ENCODE data around the gene PTCH2. TPM values are rescaled to one million over a fixed set of nuclear protein-coding genes. Genes with fewer than 3 reads are reported as not detected.
A peak's percentile ranks its signal among the peaks of the same experiment; 100 is the strongest.

PTCH2 gene

GRCh38 chr1:44775930-44776729 is 66.9 kb downstream of the PTCH2 start:
- H2BK5ac ChIP-seq (ENCODE audit: low read length), result no peak overlapping the region
- WGBS, 2 donors (ENCODE audit: extremely low coverage in 2 of 2, insufficient read length in 2 of 2, insufficient replicate concordance in 1 of 2), result no CpG with 5 or more reads among the region's 36 CpGs
- no peak overlapping the region for H2BK15ac ChIP-seq (ENCODE audit: low read length)
- peak overlapping the region; percentile 85 for H3K4me2 ChIP-seq (ENCODE audit: insufficient read depth, low read length, poor library complexity, severe bottlenecking)
- peak overlapping the region; percentile 82 for H2AFZ ChIP-seq (ENCODE audit: low read length)
- H3K36me3 ChIP-seq (replicated peaks in 1 of 2; ENCODE audit: control insufficient read depth in 2 of 2, insufficient read depth in 2 of 2, low read length in 2 of 2), result peaks cover 29 to 52% of the 10 kb centered on the region in 2 donors
- peak overlapping the region; percentile 77 to 95 for H3K4me3 ChIP-seq (ENCODE audit: low read length in 2 of 2)
- H3K27me3 ChIP-seq (ENCODE audit: control insufficient read depth in 3 of 3, insufficient read depth in 3 of 3, low read depth in 1 of 3, low read length in 3 of 3), result no peaks in the 10 kb centered on the region
- peak overlapping the region; percentile 86 for H2AK5ac ChIP-seq (ENCODE audit: low read depth, low read length)
- no peak overlapping the region for H2BK120ac ChIP-seq (ENCODE audit: low read depth, low read length)
- H3K27ac ChIP-seq (replicated peaks; ENCODE audit: low read length), result peak overlapping the region; percentile 81
- no peak overlapping the region for H4K8ac ChIP-seq (ENCODE audit: low read depth, low read length)
- H3K23ac ChIP-seq (ENCODE audit: low read depth, low read length, poor library complexity), result peak overlapping the region; percentile 50
- H3K14ac ChIP-seq (ENCODE audit: low read length), result peak overlapping the region; percentile 61
- no peak overlapping the region for H3K4ac ChIP-seq (ENCODE audit: low read length)
- H2BK12ac ChIP-seq (ENCODE audit: low read length), result no peak overlapping the region
- H3K9ac ChIP-seq (ENCODE audit: low read depth, low read length, poor library complexity), result peak overlapping the region; percentile 99
- H3K18ac ChIP-seq (ENCODE audit: low read length), result peak overlapping the region; percentile 98
- peaks cover 9% of the 10 kb centered on the region for H3K79me1 ChIP-seq (ENCODE audit: low read depth, low read length)
- no peak for DNase-seq (ENCODE audit: low spot score)
- no peak overlapping the region for H4K91ac ChIP-seq (ENCODE audit: low read depth, low read length, poor library complexity)
- peaks cover 9 to 12% of the 10 kb centered on the region in 2 donors for H3K4me1 ChIP-seq (ENCODE audit: control insufficient read depth in 2 of 2, insufficient read depth in 1 of 2, low read depth in 1 of 2, low read length in 2 of 2)
- no peaks in the 10 kb centered on the region for H3K9me3 ChIP-seq (replicated peaks in 1 of 2; ENCODE audit: control insufficient read depth in 2 of 2, insufficient read depth in 1 of 2, low read depth in 1 of 2, low read length in 2 of 2)

- no CpG with 5 or more reads among the region's 65 CpGs for WGBS, 2 donors (ENCODE audit: extremely low coverage in 2 of 2, insufficient read length in 2 of 2, insufficient replicate concordance in 1 of 2)
Measured at GRCh38 chr1:44775078-44775929, 67.7 kb downstream of the PTCH2 start, which contains the start of gene RPS8. Gene RPS8 (plus strand): TSS chr1:44775540. CDS start chr1:44775597, 57 bp downstream.

More at GRCh38 chr1:44775078-44775929, 67.7 kb downstream of the PTCH2 start, which contains the start of gene RPS8:
- Histone ChIP-seq H3K36me3 (replicated peaks in 1 of 2; ENCODE audit: control insufficient read depth in 2 of 2, insufficient read depth in 2 of 2, low read length in 2 of 2) (peaks cover 24 to 44% of the 10 kb centered on the region in 2 donors), H3K4me1 (ENCODE audit: control insufficient read depth in 2 of 2, insufficient read depth in 1 of 2, low read depth in 1 of 2, low read length in 2 of 2) (peaks cover 9 to 12% of the 10 kb centered on the region in 2 donors), H4K8ac (ENCODE audit: low read depth, low read length) (no peak within 1 kb of the TSS), H3K9me3 (replicated peaks in 1 of 2; ENCODE audit: control insufficient read depth in 2 of 2, insufficient read depth in 1 of 2, low read depth in 1 of 2, low read length in 2 of 2) (no peaks in the 10 kb centered on the region), H2BK15ac (ENCODE audit: low read length) (no peak within 1 kb of the TSS), H3K4me2 (ENCODE audit: insufficient read depth, low read length, poor library complexity, severe bottlenecking) (peak within 1 kb of the TSS; percentile 85), H3K14ac (ENCODE audit: low read length) (peak within 1 kb of the TSS; percentile 61), H3K23ac (ENCODE audit: low read depth, low read length, poor library complexity) (peak within 1 kb of the TSS; percentile 92), H3K27me3 (ENCODE audit: control insufficient read depth in 3 of 3, insufficient read depth in 3 of 3, low read depth in 1 of 3, low read length in 3 of 3) (no peaks in the 10 kb centered on the region), H3K18ac (ENCODE audit: low read length) (peak within 1 kb of the TSS; percentile 98), H2BK120ac (ENCODE audit: low read depth, low read length) (no peak within 1 kb of the TSS), H2BK12ac (ENCODE audit: low read length) (no peak within 1 kb of the TSS), H4K91ac (ENCODE audit: low read depth, low read length, poor library complexity) (no peak within 1 kb of the TSS), H3K9ac (ENCODE audit: low read depth, low read length, poor library complexity) (peak within 1 kb of the TSS; percentile 99), H3K79me1 (ENCODE audit: low read depth, low read length) (peaks cover 9% of the 10 kb centered on the region), H2AK5ac (ENCODE audit: low read depth, low read length) (peak within 1 kb of the TSS; percentile 86), H2BK5ac (ENCODE audit: low read length) (no peak within 1 kb of the TSS), H3K4ac (ENCODE audit: low read length) (no peak within 1 kb of the TSS), H3K27ac (replicated peaks; ENCODE audit: low read length) (peak within 1 kb of the TSS; percentile 81), H2AFZ (ENCODE audit: low read length) (peak within 1 kb of the TSS; percentile 82), H3K4me3 (ENCODE audit: low read length in 2 of 2) (peak within 1 kb of the TSS; percentile 77 to 95)
- DNase-seq (ENCODE audit: low spot score), result peak; percentile 94

Small RNAs within 50 kb of the gene (small RNA-seq; reads per million reads assigned to genes)
- gene AL136380.1 (ENCODE audit: insufficient read depth), result not detected
- gene SNORD38A (ENCODE audit: insufficient read depth), result 2,751 reads per million, percentile 99 among the genes with 10 or more reads in this experiment
- gene SNORD38B (ENCODE audit: insufficient read depth), result not detected
- gene SNORD46 (ENCODE audit: insufficient read depth), result 363 reads per million, percentile 98 among the genes with 10 or more reads in this experiment
- not detected for gene SNORD55 (ENCODE audit: insufficient read depth)
